GM03348 (cell line): ENCODE data around the gene SPHK1.

Experiments used
- DNase-seq: peaks from one replicate; pipeline ENCODE4 v3.0.0; 2012; ENCODE audit warnings: low spot score

Gene SPHK1

GRCh38 chr17:76433693-76434092, 49.3 kb downstream of the SPHK1 start:
- DNase-seq = no peak

DNA sequence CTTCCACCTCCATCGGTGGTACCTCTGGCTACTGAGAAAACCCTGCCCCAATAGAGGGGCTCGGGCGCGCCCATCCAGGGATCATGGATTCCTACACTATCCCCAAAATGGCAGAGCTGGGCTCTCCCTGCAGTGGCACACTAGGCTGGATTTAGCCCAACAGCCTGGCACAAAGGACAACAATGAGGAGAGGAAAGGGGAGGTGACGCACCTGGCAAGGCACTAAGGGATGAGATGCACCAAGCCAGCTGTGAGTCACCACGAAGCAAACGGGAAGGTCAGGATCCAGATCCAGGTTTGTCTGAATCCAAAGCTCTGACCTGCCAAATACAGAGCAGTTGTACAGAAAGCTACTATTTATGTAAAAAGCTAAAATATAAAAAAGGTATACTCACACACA, 50.5 kb downstream of the SPHK1 start:
- no peak for DNase-seq

- no peak for DNase-seq
Measured at GRCh38 chr17:76435751-76436150, 51.3 kb downstream of the SPHK1 start.
